Naive B cell (primary cell): ENCODE results near the gene NUP35. TPM values are rescaled to one million over a fixed set of nuclear protein-coding genes. Genes with fewer than 3 reads are reported as not detected.
A peak's percentile ranks its signal among the peaks of the same experiment; 100 is the strongest.
"Not testable (repeated sequence)": the region's sequence is repeated elsewhere in the genome, so short reads cannot be mapped to it uniquely, and the experiment has no call there.

Source experiments
- ATAC-seq, 2 donors: fragments of 150-1000 bp; cut with Tn5 transposase; 2 replicates each; pipeline ENCODE4 v1.10.0; 2021; ENCODE audit warnings: low read depth in 2 of 2, mild to moderate bottlenecking in 2 of 2, moderate library complexity in 2 of 2
- DNase-seq: peaks from one replicate; pipeline ENCODE4 v3.0.0; 2022
- H3K27ac Mint-ChIP-seq, 6 donors: one replicate each; pipeline ENCODE4 v1.8.0; 2020 to 2022; ENCODE audit warnings: mild to moderate bottlenecking in 6 of 6, mixed read lengths in 6 of 6, moderate library complexity in 5 of 6, inconsistent platforms in 2 of 6
- H3K27me3 Mint-ChIP-seq, 3 donors: one replicate each; pipeline ENCODE4 v1.8.0; 2021 to 2022; ENCODE audit warnings: mixed read lengths in 3 of 3, mild to moderate bottlenecking in 1 of 3
- H3K36me3 Mint-ChIP-seq, 2 donors: one replicate each; pipeline ENCODE4 v1.8.0; 2020 to 2022; ENCODE audit warnings: mixed read lengths in 2 of 2, inconsistent platforms in 1 of 2, mild to moderate bottlenecking in 1 of 2
- H3K4me1 Mint-ChIP-seq, 3 donors: one replicate each; pipeline ENCODE4 v1.8.0; 2020 to 2022; ENCODE audit warnings: mixed read lengths in 3 of 3, inconsistent platforms in 1 of 3, mild to moderate bottlenecking in 1 of 3, moderate library complexity in 1 of 3
- H3K4me3 Mint-ChIP-seq, 8 donors: one replicate each; pipeline ENCODE4 v1.8.0; 2020 to 2022; ENCODE audit warnings: mild to moderate bottlenecking in 8 of 8, mixed read lengths in 8 of 8, moderate library complexity in 8 of 8, inconsistent platforms in 2 of 8
- H3K9me3 Mint-ChIP-seq, 7 donors: one replicate each; pipeline ENCODE4 v1.8.0; 2020 to 2022; ENCODE audit warnings: mixed read lengths in 7 of 7, mild to moderate bottlenecking in 5 of 7, inconsistent platforms in 2 of 7, moderate library complexity in 1 of 7
- polyA plus RNA-seq, 6 donors: library from polyadenylated mRNA; unstranded; fragments of 300-500 nt; fragmentation: Illumina TruSeq; gene quantifications; one replicate each; pipeline ENCODE4 v1.2.3, GENCODE V29; 2021; ENCODE audit warnings: low read depth in 6 of 6

The NUP35 gene
- polyA plus RNA-seq, 6 donors from 2014 or later, result 8.5 to 18.7 (median 10.4) TPM

DNA sequence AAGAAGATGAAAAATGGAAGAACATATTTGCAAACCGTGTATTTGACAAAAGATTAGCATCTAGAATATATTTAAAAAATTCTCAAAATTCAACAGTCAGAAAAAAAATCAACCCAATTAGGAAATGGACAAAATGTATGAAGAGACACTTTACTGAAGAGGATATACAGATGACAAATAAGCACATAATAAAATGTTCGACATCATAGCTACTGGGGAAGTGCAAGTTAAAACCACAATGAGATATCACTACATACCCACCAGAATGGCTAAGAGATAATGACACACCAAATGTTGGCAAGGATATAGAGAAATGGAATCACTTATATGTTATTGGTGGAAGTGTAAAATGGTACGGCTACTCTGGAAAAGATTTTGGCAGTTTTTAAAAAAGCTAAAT lies 11.7 kb upstream of the NUP35 start:
- Mint-ChIP-seq H3K27ac (no peak overlapping the region), H3K27me3 (peaks cover 25 to 42% (median 42%) of the 10 kb centered on the region in 3 donors)

DNA sequence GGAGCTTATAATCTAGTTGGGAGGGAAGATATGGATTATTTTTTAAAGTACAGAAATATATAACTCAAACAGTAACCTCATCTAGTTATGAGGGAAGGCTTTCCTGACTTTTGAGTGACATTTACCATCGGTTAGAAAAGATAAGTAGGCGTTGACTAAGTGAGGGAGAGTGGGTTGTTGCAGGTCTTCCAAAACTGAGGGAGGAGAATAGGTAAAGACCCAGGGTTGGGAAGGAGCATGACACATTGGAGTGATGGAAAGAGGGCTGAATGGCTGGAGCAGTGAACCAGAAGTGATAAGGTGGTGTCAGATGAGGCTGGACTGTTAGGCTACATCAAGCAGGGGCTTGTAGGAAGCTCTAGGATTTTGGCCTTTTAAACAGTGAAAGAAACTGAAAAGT lies 10.6 kb upstream of the NUP35 start:
- DNase-seq (no peak), ATAC-seq (no peak)
- H3K4me3 Mint-ChIP-seq, result no peak overlapping the region
- H3K9me3 Mint-ChIP-seq, result no peaks in the 10 kb centered on the region
- no peaks in the 10 kb centered on the region for H3K36me3 Mint-ChIP-seq
- H3K27ac Mint-ChIP-seq, result no peak overlapping the region
- H3K4me1 Mint-ChIP-seq, result no peaks in the 10 kb centered on the region
- H3K27me3 Mint-ChIP-seq, result peaks cover 29 to 47% (median 44%) of the 10 kb centered on the region in 3 donors

More for the DNA sequence above, 11.7 kb upstream of the NUP35 start:
- Mint-ChIP-seq H3K4me3 (no peak overlapping the region), H3K36me3 (no peaks in the 10 kb centered on the region), H3K9me3 (no peaks in the 10 kb centered on the region), H3K4me1 (no peaks in the 10 kb centered on the region)
- ATAC-seq, result no peak
- DNase-seq, result no peak

DNA sequence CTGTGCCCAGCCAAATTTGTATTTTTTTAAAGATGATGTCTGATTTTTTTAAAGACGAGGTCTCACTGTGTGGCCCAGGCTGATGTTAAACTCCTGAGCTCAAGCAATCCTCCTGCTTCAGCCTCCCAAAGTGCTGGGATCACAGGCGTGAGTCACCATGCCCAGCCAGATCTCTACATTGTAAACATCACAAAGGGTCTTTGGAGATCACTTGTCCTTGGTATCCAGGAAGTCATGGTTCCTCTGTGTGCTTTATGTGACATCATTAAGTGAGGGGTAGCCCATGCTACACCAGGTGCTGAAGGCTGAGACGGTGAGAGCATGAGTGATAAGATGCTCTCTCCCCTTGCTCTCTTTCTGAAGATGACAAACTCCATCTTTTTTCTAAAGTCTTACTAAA lies 7.0 kb upstream of the NUP35 start:
- H3K36me3 Mint-ChIP-seq, result peaks cover 0 to 10% of the 10 kb centered on the region in 2 donors
- H3K4me3 Mint-ChIP-seq, result no peak overlapping the region
- no peaks in the 10 kb centered on the region for H3K4me1 Mint-ChIP-seq
- no peak overlapping the region for H3K27ac Mint-ChIP-seq
- DNase-seq (no peak), ATAC-seq (no peak)
- no peaks in the 10 kb centered on the region for H3K9me3 Mint-ChIP-seq
- H3K27me3 Mint-ChIP-seq, result peaks cover 35 to 60% (median 55%) of the 10 kb centered on the region in 3 donors

DNA sequence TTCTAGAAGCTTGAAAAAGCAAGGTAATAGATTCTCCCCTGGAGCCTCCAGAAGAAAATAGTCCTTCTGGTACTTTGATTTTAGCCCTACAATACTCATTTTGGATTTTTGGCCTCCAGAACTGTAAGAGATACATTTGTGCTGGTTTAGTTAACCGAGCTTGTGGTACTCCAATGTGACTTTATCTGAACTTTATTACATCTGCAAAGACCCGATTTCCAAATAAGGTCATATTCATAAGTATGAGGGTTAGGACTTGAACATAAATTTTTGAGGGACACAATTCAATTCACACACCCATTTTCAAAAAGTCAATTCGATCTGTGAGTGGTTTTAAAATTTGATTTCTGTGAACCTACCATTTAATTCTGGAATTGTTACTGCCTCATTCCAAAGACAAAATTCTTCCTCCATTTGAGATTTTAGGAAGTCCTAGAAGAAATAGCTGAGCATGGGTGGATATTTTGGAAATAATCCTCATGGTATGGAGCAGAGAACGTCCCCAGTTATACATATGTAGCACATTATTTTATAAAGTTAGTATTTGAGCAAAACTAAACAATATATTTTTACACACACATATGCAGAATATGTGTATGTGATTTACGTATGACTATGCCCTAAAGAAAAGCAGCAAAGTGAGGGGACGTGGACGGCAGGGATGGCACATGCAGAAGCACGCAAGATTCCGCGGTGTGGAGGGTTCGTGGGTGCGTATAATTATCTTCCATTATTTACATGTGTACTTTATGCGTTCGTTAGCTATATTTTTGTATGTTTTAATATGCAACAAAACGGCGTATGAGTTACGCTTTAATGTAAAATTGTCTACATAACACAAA lies 905 bp upstream of the NUP35 start:
- Mint-ChIP-seq H3K9me3 (no peaks in the 10 kb centered on the region), H3K27me3 (peaks cover 18 to 33% (median 32%) of the 10 kb centered on the region in 3 donors), H3K4me3 (peak overlapping the region; percentile 89 to 98 (median 95)), H3K4me1 (peaks cover 11 to 33% (median 14%) of the 10 kb centered on the region in 3 donors), H3K36me3 (peaks cover 0 to 10% of the 10 kb centered on the region in 2 donors), H3K27ac (peak overlapping the region in 5 of 6 donors; percentile 4 to 99 (median 90))
- ATAC-seq, result no peak
- DNase-seq, result no peak

DNA sequence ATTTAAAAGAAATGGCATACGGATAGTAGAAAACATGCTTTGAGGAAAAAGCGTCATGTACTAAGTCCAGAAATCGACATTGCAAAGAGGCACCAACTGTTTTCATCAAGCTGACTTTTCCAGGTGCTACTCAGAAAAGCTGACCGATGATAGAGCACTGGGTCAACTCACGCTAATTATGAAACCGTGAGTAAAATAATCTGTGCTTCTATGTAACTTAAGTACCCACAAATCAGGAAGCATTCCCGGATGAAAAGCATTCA lies 353 bp upstream of the NUP35 start:
- H3K4me3 Mint-ChIP-seq, result peak overlapping the region; percentile 89 to 98 (median 95)
- peaks cover 13 to 33% (median 14%) of the 10 kb centered on the region in 3 donors for H3K4me1 Mint-ChIP-seq
- H3K36me3 Mint-ChIP-seq, result peaks cover 3 to 12% of the 10 kb centered on the region in 2 donors
- ATAC-seq, result peak; percentile 30 to 34
- peak overlapping the region; percentile 4 to 99 (median 91) for H3K27ac Mint-ChIP-seq
- peaks cover 15 to 27% (median 27%) of the 10 kb centered on the region in 3 donors for H3K27me3 Mint-ChIP-seq
- no peaks in the 10 kb centered on the region for H3K9me3 Mint-ChIP-seq
- no peak for DNase-seq

DNA sequence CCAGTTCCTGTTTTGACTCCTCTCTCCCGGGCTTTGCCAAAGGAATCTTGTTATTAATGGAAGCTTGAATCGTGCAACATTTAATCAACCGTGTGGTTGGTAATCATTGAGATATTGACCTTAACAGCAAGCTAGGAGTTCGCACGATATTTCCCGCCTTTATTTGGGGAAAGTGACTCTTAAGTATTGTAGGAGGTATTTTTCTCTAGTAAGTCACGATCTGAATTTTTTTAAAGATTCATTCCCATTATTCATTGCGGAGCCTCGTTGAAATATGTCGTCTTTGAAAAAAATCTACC lies 663 bp downstream of the NUP35 start:
- Mint-ChIP-seq H3K27me3 (peaks cover 10 to 17% (median 17%) of the 10 kb centered on the region in 3 donors), H3K27ac (peak overlapping the region; percentile 88 to 99 (median 91)), H3K9me3 (no peaks in the 10 kb centered on the region), H3K4me1 (peaks cover 14 to 33% (median 15%) of the 10 kb centered on the region in 3 donors), H3K4me3 (peak overlapping the region; percentile 89 to 98 (median 95)), H3K36me3 (peaks cover 7% of the 10 kb centered on the region in 2 donors)
- no peak for DNase-seq
- no peak for ATAC-seq

DNA sequence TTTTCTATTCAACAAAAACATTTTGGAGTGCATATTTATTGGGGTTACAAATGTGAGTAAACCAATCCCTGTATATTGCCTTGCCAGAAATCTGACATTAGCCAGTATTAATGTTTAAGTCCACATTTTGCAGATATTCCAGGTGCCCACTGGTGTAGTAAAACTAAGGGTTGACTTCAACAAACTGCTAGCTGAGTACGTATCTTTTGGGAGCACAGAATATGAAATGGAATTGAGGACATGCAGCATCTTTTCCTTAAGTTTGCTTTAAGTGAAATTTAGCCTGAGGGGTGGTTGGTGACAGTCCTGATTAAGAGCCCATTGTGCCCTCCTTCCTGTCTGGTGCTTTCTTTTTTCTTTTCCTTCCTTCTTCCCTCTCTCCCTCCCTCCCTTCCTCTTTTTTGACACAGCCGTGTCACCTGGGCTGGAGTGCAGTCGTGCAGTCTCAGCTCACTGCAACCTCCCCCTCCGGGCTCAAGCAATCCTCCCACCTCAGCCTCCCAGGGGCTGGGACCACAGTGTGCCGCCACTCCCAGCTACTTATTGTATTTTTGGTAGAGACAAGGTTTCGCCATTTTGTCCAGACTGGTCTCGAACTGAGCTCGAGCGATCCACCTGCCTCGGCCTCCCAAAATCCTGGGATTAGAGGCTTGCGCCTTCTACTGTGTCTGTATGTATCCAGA lies 1.6 kb downstream of the NUP35 start:
- Mint-ChIP-seq H3K4me3 (peak overlapping the region; percentile 82 to 98 (median 92)), H3K4me1 (peaks cover 14 to 33% (median 15%) of the 10 kb centered on the region in 3 donors), H3K27me3 (peaks cover 4 to 8% (median 8%) of the 10 kb centered on the region in 3 donors), H3K9me3 (no peaks in the 10 kb centered on the region), H3K36me3 (peaks cover 7% of the 10 kb centered on the region in 2 donors), H3K27ac (peak overlapping the region in 3 of 6 donors; percentile 44 to 90 (median 81))
- ATAC-seq (no peak), DNase-seq (no peak)

DNA sequence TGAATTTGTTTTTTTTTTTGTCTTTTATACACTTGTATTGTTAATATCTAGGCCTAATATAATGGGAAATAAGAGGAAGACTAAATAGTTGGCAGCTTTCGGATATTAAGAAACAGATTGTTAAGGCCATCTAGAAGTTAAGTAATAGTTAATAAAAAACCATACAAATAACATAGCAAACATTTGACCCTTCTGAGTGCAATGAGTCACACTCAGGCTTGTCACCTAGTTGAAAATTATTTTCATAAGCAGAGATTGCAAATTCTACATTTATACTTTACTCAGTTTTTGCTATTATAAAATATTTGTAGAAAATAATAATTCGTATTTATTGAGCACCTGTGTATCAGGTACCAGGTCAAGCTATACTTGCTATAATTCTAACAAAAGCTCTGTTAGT lies 2.4 kb downstream of the NUP35 start:
- ATAC-seq, result no peak
- Mint-ChIP-seq H3K36me3 (peaks cover 7% of the 10 kb centered on the region in 2 donors), H3K4me3 (peak overlapping the region in 2 of 8 donors; percentile 77 to 98), H3K27me3 (peaks cover 0 to 6% (median 0%) of the 10 kb centered on the region in 3 donors), H3K27ac (peak overlapping the region in 1 of 6 donors; percentile 90), H3K4me1 (peaks cover 14 to 33% (median 15%) of the 10 kb centered on the region in 3 donors), H3K9me3 (no peaks in the 10 kb centered on the region)
- DNase-seq, result no peak

DNA sequence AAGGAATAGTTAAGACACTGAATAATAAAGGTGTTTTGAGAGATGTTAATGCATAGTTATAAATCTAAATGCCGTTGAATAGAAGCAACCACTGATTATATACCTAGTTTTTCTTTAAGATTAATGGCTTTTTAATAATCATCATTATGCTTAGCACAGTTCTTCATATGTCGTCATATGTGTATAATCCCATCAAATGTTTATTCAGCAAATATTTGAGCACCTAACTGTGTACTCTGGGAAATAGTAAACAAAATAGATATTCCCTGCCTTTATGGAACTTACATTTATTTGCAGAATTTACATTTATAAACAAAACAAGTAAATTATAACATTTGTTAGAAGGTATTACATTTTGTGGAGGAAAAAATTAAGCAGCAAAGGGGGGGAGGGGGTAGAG lies 9.8 kb downstream of the NUP35 start:
- Mint-ChIP-seq H3K4me1 (peaks cover 0 to 10% (median 6%) of the 10 kb centered on the region in 3 donors), H3K27ac (no peak overlapping the region), H3K36me3 (peaks cover 19 to 21% of the 10 kb centered on the region in 2 donors), H3K27me3 (no peaks in the 10 kb centered on the region), H3K4me3 (no peak overlapping the region), H3K9me3 (no peaks in the 10 kb centered on the region)
- DNase-seq, result no peak
- no peak for ATAC-seq

DNA sequence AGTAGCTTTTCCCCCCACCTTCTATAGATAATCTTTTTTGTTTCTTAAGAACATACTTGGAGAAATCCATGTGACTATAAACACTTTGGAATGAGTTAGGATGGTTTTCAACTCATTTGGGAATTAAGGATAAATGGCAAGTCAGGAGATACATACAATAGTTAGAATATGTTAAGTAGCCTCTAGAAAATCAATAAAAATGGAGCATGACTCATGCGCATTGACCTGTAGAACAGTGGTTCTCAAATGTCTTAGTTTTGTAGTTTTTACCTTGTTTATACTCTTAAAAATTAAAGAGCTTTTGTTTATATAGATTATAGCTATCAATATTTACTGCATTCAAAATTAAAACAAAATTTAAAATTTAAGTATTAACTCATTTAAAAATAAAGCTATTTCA lies 24.7 kb downstream of the NUP35 start:
- Mint-ChIP-seq H3K27me3 (no peaks in the 10 kb centered on the region), H3K4me1 (peaks cover 6 to 18% (median 7%) of the 10 kb centered on the region in 3 donors), H3K36me3 (peaks cover 29 to 50% of the 10 kb centered on the region in 2 donors), H3K9me3 (peaks cover 0 to 7% (median 6%) of the 10 kb centered on the region in 7 donors), H3K27ac (no peak overlapping the region), H3K4me3 (no peak overlapping the region)
- ATAC-seq, result no peak
- no peak for DNase-seq

DNA sequence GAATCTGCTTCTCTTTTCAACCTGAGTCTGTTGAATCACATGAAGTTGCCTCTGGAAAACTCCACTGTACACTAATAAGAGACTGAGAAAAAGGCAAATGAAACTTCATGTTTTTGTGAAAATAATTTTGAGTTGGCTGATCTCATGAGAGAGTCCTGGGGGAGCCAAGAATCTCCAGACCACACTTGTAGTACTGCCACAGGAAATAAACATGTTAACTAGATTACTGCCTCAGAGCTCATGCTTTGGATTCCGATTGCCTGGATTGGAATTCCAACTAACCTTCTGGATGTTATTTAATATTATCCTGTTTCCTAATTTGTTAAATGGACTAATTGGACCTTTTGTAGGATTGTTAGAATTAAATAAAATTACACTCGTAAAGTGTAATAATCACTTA lies 25.2 kb downstream of the NUP35 start:
- Mint-ChIP-seq H3K4me3 (no peak overlapping the region), H3K4me1 (peaks cover 7 to 18% (median 9%) of the 10 kb centered on the region in 3 donors), H3K9me3 (peaks cover 0 to 4% (median 2%) of the 10 kb centered on the region in 7 donors), H3K27me3 (no peaks in the 10 kb centered on the region), H3K27ac (no peak overlapping the region), H3K36me3 (peaks cover 29 to 49% of the 10 kb centered on the region in 2 donors)
- no peak for DNase-seq
- ATAC-seq, result no peak

DNA sequence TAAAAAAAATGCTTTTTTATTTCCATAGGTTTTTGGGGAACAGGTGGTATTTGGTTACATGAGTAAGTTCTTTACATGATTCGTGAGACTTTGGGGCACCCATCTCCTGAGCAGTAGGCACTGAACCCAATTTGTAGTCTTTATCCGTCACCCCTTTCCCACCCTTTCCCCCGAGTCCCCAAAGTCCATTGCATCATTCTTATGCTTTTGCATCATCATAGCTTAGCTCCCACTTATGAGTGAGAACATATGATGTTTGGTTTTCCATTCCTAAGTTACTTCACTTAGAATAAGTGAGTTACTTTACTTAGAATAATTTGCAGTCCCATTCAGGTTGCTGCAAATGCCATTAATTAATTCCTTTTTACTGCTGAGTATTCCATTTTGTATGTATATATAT lies 28.0 kb downstream of the NUP35 start:
- H3K36me3 Mint-ChIP-seq, result peaks cover 23 to 52% of the 10 kb centered on the region in 2 donors
- not testable (repeated sequence) for ATAC-seq, DNase-seq, H3K27ac Mint-ChIP-seq, H3K27me3 Mint-ChIP-seq, H3K4me3 Mint-ChIP-seq, H3K9me3 Mint-ChIP-seq
- peaks cover 7 to 16% (median 13%) of the 10 kb centered on the region in 3 donors for H3K4me1 Mint-ChIP-seq

DNA sequence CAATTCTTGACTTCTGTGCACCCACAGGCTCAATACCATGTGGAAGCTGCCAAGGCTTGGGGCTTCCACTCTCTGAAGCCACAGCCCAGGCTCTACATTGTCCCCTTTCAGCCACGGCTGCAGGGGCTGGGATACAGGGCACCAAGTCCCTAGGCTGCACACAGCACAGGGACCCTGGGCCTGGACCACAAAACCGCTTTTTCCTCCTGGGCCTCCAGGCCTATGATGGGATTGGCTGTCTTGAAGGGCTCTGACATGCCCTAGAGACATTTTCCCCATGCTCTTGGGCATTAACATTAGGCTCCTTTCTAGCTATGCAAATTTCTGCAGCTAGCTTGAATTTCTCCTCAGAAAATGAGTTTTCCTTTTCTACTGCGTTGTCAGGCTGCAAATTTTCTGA lies 29.7 kb downstream of the NUP35 start:
- H3K4me3 Mint-ChIP-seq, result no peak overlapping the region
- peaks cover 22 to 54% of the 10 kb centered on the region in 2 donors for H3K36me3 Mint-ChIP-seq
- DNase-seq (no peak), ATAC-seq (no peak)
- H3K27me3 Mint-ChIP-seq, result no peaks in the 10 kb centered on the region
- peaks cover 3 to 13% (median 13%) of the 10 kb centered on the region in 3 donors for H3K4me1 Mint-ChIP-seq
- H3K27ac Mint-ChIP-seq, result peak overlapping the region in 2 of 6 donors; percentile 15 to 41
- H3K9me3 Mint-ChIP-seq, result peaks cover 0 to 6% (median 3%) of the 10 kb centered on the region in 7 donors

DNA sequence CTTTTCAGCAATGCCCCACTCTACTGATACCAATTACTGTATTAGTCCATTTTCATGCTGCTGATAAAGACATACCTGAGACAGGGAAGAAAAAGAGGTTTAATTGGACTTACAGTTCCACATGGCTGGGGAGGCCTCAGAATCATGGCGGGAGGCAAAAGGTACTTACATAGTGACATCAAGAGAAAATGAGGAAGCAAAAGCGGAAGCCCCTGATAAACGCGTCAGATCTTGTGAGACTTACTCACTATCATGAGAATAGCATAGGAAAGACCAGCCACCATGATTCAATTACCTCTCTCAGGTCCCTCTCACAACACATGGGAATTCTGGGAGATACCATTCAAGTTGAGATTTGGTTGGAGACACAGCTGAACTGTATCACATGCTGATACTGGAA lies 30.5 kb downstream of the NUP35 start:
- ATAC-seq, H3K9me3 Mint-ChIP-seq, H3K27me3 Mint-ChIP-seq, H3K27ac Mint-ChIP-seq, H3K4me3 Mint-ChIP-seq, DNase-seq: not testable (repeated sequence)
- H3K36me3 Mint-ChIP-seq, result peaks cover 22 to 62% of the 10 kb centered on the region in 2 donors
- peaks cover 3 to 13% (median 13%) of the 10 kb centered on the region in 3 donors for H3K4me1 Mint-ChIP-seq
